Panc1 (cell line): ENCODE data around the gene EDAR. TPM values are rescaled to one million over a fixed set of nuclear protein-coding genes. Genes with fewer than 3 reads are reported as not detected.

Source experiments
- ATAC-seq: fragments of 200-7000 bp; cut with Tn5 transposase; 2 replicates; pipeline ENCODE4 v1.9.1; 2020; ENCODE audit warnings: mild to moderate bottlenecking, moderate library complexity
- BruUV-seq: library from RNA; stranded (reverse); fragments of 400-500 nt; replicated peaks from 2 replicates; lab custom pipeline; 2021; lab: Mats Ljungman, UMichigan
- CTCF ChIA-PET: fragments of 300-600 bp; sonication (Branson Sonifier 250); formaldehyde crosslinking; loops from one replicate; lab custom pipeline; 2022; ENCODE audit warnings: antibody characterized with exemption; lab: Charles Lee
- POLR2A ChIA-PET: fragments of 300-600 bp; sonication (Branson Sonifier 250); formaldehyde crosslinking; loops from one replicate; lab custom pipeline; 2022; ENCODE audit warnings: antibody characterized with exemption; lab: Charles Lee
- DNase-seq: peaks from one replicate; pipeline ENCODE4 v3.0.0-alpha.2; 2010; ENCODE audit warnings: low read depth, low spot score
- H3K27ac ChIP-seq: 2 replicates; pipeline ENCODE4 v1.5.1; 2011; ENCODE audit warnings: mild to moderate bottlenecking, low read length, inconsistent platforms
- H3K27me3 ChIP-seq: fragments of 200-500 bp; sonication (Bioruptor generic); 2 replicates; pipeline ENCODE4 v1.6.0; 2014; ENCODE audit warnings: low read length, inconsistent platforms; ENCODE audit not compliant: control insufficient read depth, insufficient read depth
- H3K36me3 ChIP-seq: fragments of 200-500 bp; sonication (Bioruptor generic); 2 replicates; pipeline ENCODE4 v1.5.1; 2014; ENCODE audit warnings: inconsistent platforms, mild to moderate bottlenecking, low read length, moderate library complexity; ENCODE audit not compliant: control insufficient read depth, insufficient read depth
- H3K4me1 ChIP-seq: 2 replicates; pipeline ENCODE4 v1.5.1; 2011; ENCODE audit warnings: inconsistent platforms, mild to moderate bottlenecking, low read length, moderate library complexity; ENCODE audit not compliant: control insufficient read depth, insufficient read depth
- H3K4me3 ChIP-seq, 2 experiments: 2 replicates each; pipeline ENCODE4 v1.5.1; 2011 to 2012; ENCODE audit warnings: low read depth in 2 of 2, low read length in 2 of 2, mild to moderate bottlenecking in 2 of 2, inconsistent platforms in 1 of 2, moderate library complexity in 1 of 2
- H3K9me3 ChIP-seq: fragments of 200-500 bp; sonication (Bioruptor generic); 2 replicates; pipeline ENCODE4 v1.5.1; 2014; ENCODE audit warnings: low read depth, mild to moderate bottlenecking, inconsistent platforms, low read length, moderate library complexity; ENCODE audit not compliant: control insufficient read depth, insufficient read depth
- POLR2AphosphoS5 ChIP-seq: IDR thresholded peaks from 2 replicates; pipeline ENCODE4 v1.6.1; 2012; ENCODE audit warnings: mild to moderate bottlenecking, low read depth, low read length, moderate library complexity
- SIN3A ChIP-seq: IDR thresholded peaks from 2 replicates; pipeline ENCODE4 v1.6.1; 2012; ENCODE audit warnings: low read depth, mild to moderate bottlenecking, low read length, moderate library complexity, borderline replicate concordance; ENCODE audit not compliant: insufficient read depth
- TCF7L2 ChIP-seq: IDR thresholded peaks from 2 replicates; pipeline ENCODE4 v1.6.1; 2011; ENCODE audit warnings: mild to moderate bottlenecking, low read depth, low read length, inconsistent platforms
- in situ Hi-C: cut with HindIII; loops from 2 replicates; pipeline ENCODE4 v1.10.0; 2016; ENCODE audit warnings: low sequenced_read_pairs, low pct_unique_long_range_greater_than_20kb
- intact Hi-C: fragments of 100-400 bp; cut with micrococcal nuclease; formaldehyde crosslinking; loops from one replicate; pipeline ENCODE4 v1.10.0; 2022; ENCODE audit not compliant: unreplicated experiment
- total RNA-seq: library from RNA; stranded (reverse); gene quantifications from one replicate; pipeline ENCODE4 v1.2.1, GENCODE V29; 2021; ENCODE audit not compliant: unreplicated experiment
- TF ChIP-seq, protein P1 (sequence below): fragments of 450-650 bp; IDR thresholded peaks from 2 replicates; pipeline ENCODE4 v1.5.1; 2017; ENCODE audit warnings: mild to moderate bottlenecking
- TF ChIP-seq, protein P2 (sequence below), 2 experiments: IDR thresholded peaks; 2 replicates each; pipeline ENCODE4 v1.6.1; 2011 to 2012; ENCODE audit warnings: low read depth in 2 of 2, control low read depth in 1 of 2, low read length in 1 of 2, mild to moderate bottlenecking in 1 of 2, moderate library complexity in 1 of 2; ENCODE audit not compliant: insufficient read depth in 1 of 2

The EDAR gene
- total RNA-seq, 1 experiment from 2014 or later = not detected

DNA sequence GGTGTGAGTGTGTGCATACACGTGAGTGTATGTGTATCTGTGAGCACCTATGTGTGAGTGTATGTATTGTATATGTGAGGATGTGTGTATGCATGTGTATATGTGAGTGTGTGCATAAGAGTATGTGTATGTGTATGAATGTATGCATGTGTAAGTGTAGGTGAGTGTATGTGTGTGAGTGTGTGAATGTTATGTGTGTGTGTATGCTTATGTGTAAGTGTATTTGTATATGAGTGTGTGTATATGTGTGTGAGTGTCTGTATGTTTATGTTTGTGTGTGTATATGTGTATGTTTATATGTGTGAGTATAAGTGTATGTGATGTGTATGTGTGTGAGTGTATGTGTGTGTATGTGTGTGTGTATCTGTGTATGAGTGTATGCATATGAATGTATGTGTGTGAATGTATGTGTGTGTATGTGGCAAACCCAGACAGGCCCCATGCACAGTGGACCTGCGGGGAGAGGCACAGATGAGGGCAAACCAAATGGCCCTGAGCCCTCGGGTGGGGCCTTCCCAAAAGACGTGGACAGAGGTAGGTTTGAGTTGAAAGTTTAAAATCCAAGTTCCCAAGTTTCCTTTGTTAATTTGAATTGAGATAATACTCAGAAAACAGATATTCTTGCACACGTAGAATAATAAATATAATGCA, 51.5 kb downstream of the EDAR start:
- H3K4me1 ChIP-seq = no peaks in the 10 kb centered on the region
- no peak for DNase-seq
- ATAC-seq = no peak
- POLR2A ChIA-PET = no interaction called here
- no peak overlapping the region for H3K4me3 ChIP-seq
- intact Hi-C loops = no loop called here
- in situ Hi-C loops = loop anchor here (10.0 kb wide), 1 partner anchor 47 kb away; the partner anchor contains the start of gene EDAR
- H3K27me3 ChIP-seq = no peaks in the 10 kb centered on the region
- H3K36me3 ChIP-seq = no peaks in the 10 kb centered on the region
- H3K9me3 ChIP-seq = no peaks in the 10 kb centered on the region
- no peak overlapping the region for H3K27ac ChIP-seq
- BruUV-seq = no TSS peak
- CTCF ChIA-PET = no interaction called here
- no peak for TF ChIP-seq TCF7L2

DNA sequence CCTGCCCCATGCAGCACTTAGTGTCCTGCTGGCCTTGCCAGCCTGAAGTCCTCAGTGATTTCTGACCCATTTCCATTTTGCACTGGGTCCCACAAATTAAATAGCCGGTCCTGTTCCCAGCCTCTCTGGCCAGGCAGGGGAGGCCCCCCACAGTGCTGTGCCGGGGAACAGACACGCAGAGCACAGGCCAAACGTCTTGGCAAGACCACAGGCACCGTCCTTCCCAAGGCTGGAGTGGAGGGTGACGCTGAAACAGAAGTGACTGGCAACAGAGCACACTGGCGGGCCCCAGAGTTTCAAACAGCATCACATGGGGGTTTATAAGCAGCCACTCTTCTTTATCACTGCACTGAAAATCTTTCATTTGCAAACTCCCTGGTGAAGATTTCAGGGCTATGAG, 52.2 kb downstream of the EDAR start:
- DNase-seq (no peak), ATAC-seq (no peak; the same call in 1 of the 2 replicates)
- in situ Hi-C loops (loop anchor here (10.0 kb wide), 1 partner anchor 48 kb away; the partner anchor contains the start of gene EDAR), intact Hi-C loops (no loop called here)
- POLR2A ChIA-PET = no interaction called here
- TF ChIP-seq SIN3A (no peak), POLR2AphosphoS5 (no peak), TCF7L2 (no peak)
- TF ChIP-seq, protein P1, sequence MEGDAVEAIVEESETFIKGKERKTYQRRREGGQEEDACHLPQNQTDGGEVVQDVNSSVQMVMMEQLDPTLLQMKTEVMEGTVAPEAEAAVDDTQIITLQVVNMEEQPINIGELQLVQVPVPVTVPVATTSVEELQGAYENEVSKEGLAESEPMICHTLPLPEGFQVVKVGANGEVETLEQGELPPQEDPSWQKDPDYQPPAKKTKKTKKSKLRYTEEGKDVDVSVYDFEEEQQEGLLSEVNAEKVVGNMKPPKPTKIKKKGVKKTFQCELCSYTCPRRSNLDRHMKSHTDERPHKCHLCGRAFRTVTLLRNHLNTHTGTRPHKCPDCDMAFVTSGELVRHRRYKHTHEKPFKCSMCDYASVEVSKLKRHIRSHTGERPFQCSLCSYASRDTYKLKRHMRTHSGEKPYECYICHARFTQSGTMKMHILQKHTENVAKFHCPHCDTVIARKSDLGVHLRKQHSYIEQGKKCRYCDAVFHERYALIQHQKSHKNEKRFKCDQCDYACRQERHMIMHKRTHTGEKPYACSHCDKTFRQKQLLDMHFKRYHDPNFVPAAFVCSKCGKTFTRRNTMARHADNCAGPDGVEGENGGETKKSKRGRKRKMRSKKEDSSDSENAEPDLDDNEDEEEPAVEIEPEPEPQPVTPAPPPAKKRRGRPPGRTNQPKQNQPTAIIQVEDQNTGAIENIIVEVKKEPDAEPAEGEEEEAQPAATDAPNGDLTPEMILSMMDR = no peak
- TF ChIP-seq, protein P2, sequence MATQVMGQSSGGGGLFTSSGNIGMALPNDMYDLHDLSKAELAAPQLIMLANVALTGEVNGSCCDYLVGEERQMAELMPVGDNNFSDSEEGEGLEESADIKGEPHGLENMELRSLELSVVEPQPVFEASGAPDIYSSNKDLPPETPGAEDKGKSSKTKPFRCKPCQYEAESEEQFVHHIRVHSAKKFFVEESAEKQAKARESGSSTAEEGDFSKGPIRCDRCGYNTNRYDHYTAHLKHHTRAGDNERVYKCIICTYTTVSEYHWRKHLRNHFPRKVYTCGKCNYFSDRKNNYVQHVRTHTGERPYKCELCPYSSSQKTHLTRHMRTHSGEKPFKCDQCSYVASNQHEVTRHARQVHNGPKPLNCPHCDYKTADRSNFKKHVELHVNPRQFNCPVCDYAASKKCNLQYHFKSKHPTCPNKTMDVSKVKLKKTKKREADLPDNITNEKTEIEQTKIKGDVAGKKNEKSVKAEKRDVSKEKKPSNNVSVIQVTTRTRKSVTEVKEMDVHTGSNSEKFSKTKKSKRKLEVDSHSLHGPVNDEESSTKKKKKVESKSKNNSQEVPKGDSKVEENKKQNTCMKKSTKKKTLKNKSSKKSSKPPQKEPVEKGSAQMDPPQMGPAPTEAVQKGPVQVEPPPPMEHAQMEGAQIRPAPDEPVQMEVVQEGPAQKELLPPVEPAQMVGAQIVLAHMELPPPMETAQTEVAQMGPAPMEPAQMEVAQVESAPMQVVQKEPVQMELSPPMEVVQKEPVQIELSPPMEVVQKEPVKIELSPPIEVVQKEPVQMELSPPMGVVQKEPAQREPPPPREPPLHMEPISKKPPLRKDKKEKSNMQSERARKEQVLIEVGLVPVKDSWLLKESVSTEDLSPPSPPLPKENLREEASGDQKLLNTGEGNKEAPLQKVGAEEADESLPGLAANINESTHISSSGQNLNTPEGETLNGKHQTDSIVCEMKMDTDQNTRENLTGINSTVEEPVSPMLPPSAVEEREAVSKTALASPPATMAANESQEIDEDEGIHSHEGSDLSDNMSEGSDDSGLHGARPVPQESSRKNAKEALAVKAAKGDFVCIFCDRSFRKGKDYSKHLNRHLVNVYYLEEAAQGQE (IDR thresholded peaks at IDR 0.05; ENCODE audit: insufficient read depth in 1 of 2, low read depth in 2 of 2, low read length in 1 of 2) = no peak
- Histone ChIP-seq H3K27me3 (no peaks in the 10 kb centered on the region; the same call in 1 of the 2 replicates), H3K4me1 (no peaks in the 10 kb centered on the region), H3K9me3 (no peaks in the 10 kb centered on the region), H3K36me3 (no peaks in the 10 kb centered on the region), H3K27ac (no peak overlapping the region), H3K4me3 (no peak overlapping the region)
- BruUV-seq = no TSS peak
- CTCF ChIA-PET = no interaction called here
